ENCODE data around the gene DGKG. TPM values are rescaled to one million over a fixed set of nuclear protein-coding genes. Genes with fewer than 3 reads are reported as not detected.

DGKG gene
- polyA plus RNA-seq, 4 donors: 0.19 to 4.0 (median 0.92) TPM

GRCh38 chr3:186225603-186226002 lies 136.4 kb downstream of the DGKG start:
- Histone ChIP-seq H3K27ac (ENCODE audit: low read depth in 1 of 3, low read length in 2 of 3) (no peak overlapping the region), H3K9me3 (ENCODE audit: control insufficient read depth in 2 of 2, insufficient read depth in 1 of 2, low read depth in 1 of 2, low read length in 1 of 2) (no peaks in the 10 kb centered on the region), H3K36me3 (ENCODE audit: control insufficient read depth in 3 of 3, insufficient read depth in 2 of 3, low read depth in 1 of 3, low read length in 3 of 3) (no peaks in the 10 kb centered on the region), H3K4me3 (ENCODE audit: low read depth in 1 of 3, low read length in 3 of 3) (no peak overlapping the region), H3K27me3 (ENCODE audit: control insufficient read depth in 3 of 3, insufficient read depth in 3 of 3, low read length in 3 of 3) (peaks cover 0 to 12% (median 6%) of the 10 kb centered on the region in 3 donors), H3K4me1 (ENCODE audit: control insufficient read depth in 3 of 3, insufficient read depth in 2 of 3, low read depth in 1 of 3, low read length in 2 of 3) (no peaks in the 10 kb centered on the region)
- FAIRE-seq: no peak
- WGBS, 3 donors: 64 to 75% (median 64%) methylated on average over 6 of the region's 6 CpGs
- no peak for DNase-seq

GRCh38 chr3:186224041-186224610 lies 137.9 kb downstream of the DGKG start:
- no peak overlapping the region for H3K4me3 ChIP-seq (ENCODE audit: low read depth in 1 of 3, low read length in 3 of 3)
- H3K27ac ChIP-seq (ENCODE audit: low read depth in 1 of 3, low read length in 2 of 3): no peak overlapping the region
- no peaks in the 10 kb centered on the region for H3K36me3 ChIP-seq (ENCODE audit: control insufficient read depth in 3 of 3, insufficient read depth in 2 of 3, low read depth in 1 of 3, low read length in 3 of 3)
- WGBS, 3 donors: 81 to 83% (median 83%) methylated on average over 7 of the region's 7 CpGs
- DNase-seq (no peak), FAIRE-seq (no peak)
- H3K27me3 ChIP-seq (ENCODE audit: control insufficient read depth in 3 of 3, insufficient read depth in 3 of 3, low read length in 3 of 3): peaks cover 0 to 12% (median 4%) of the 10 kb centered on the region in 3 donors
- no peaks in the 10 kb centered on the region for H3K4me1 ChIP-seq (ENCODE audit: control insufficient read depth in 3 of 3, insufficient read depth in 2 of 3, low read depth in 1 of 3, low read length in 2 of 3)
- H3K9me3 ChIP-seq (ENCODE audit: control insufficient read depth in 2 of 2, insufficient read depth in 1 of 2, low read depth in 1 of 2, low read length in 1 of 2): no peaks in the 10 kb centered on the region

- Histone ChIP-seq H3K9me3 (ENCODE audit: control insufficient read depth in 2 of 2, insufficient read depth in 1 of 2, low read depth in 1 of 2, low read length in 1 of 2) (no peaks in the 10 kb centered on the region), H3K4me3 (ENCODE audit: low read depth in 1 of 3, low read length in 3 of 3) (no peak overlapping the region), H3K27ac (ENCODE audit: low read depth in 1 of 3, low read length in 2 of 3) (no peak overlapping the region), H3K4me1 (ENCODE audit: control insufficient read depth in 3 of 3, insufficient read depth in 2 of 3, low read depth in 1 of 3, low read length in 2 of 3) (no peaks in the 10 kb centered on the region), H3K27me3 (ENCODE audit: control insufficient read depth in 3 of 3, insufficient read depth in 3 of 3, low read length in 3 of 3) (peaks cover 0 to 10% (median 2%) of the 10 kb centered on the region in 3 donors), H3K36me3 (ENCODE audit: control insufficient read depth in 3 of 3, insufficient read depth in 2 of 3, low read depth in 1 of 3, low read length in 3 of 3) (no peaks in the 10 kb centered on the region)
- DNase-seq (no peak), FAIRE-seq (no peak)
- 76 to 79% (median 78%) methylated on average over 5 of the region's 5 CpGs for WGBS, 3 donors
Observed at GRCh38 chr3:186223476-186223875, 138.6 kb downstream of the DGKG start.

- no peak for FAIRE-seq
- no peaks in the 10 kb centered on the region for H3K4me1 ChIP-seq (ENCODE audit: control insufficient read depth in 3 of 3, insufficient read depth in 2 of 3, low read depth in 1 of 3, low read length in 2 of 3)
- H3K9me3 ChIP-seq (ENCODE audit: control insufficient read depth in 2 of 2, insufficient read depth in 1 of 2, low read depth in 1 of 2, low read length in 1 of 2): no peaks in the 10 kb centered on the region
- H3K36me3 ChIP-seq (ENCODE audit: control insufficient read depth in 3 of 3, insufficient read depth in 2 of 3, low read depth in 1 of 3, low read length in 3 of 3): no peaks in the 10 kb centered on the region
- 79 to 82% (median 81%) methylated on average over 15 of the region's 15 CpGs for WGBS, 3 donors
- H3K27ac ChIP-seq (ENCODE audit: low read depth in 1 of 3, low read length in 2 of 3): no peak overlapping the region
- peaks cover 0 to 4% (median 0%) of the 10 kb centered on the region in 3 donors for H3K27me3 ChIP-seq (ENCODE audit: control insufficient read depth in 3 of 3, insufficient read depth in 3 of 3, low read length in 3 of 3)
- H3K4me3 ChIP-seq (ENCODE audit: low read depth in 1 of 3, low read length in 3 of 3): no peak overlapping the region
- no peak for DNase-seq
Observed at GRCh38 chr3:186221760-186222378, 140.2 kb downstream of the DGKG start.

- Histone ChIP-seq H3K27ac (ENCODE audit: low read depth in 1 of 3, low read length in 2 of 3) (no peak overlapping the region), H3K4me3 (ENCODE audit: low read depth in 1 of 3, low read length in 3 of 3) (no peak overlapping the region)
- FAIRE-seq: no peak
Observed at GRCh38 chr3:186220911-186221645, 141.0 kb downstream of the DGKG start.

GRCh38 chr3:186220365-186220764 lies 141.7 kb downstream of the DGKG start:
- Histone ChIP-seq H3K36me3 (ENCODE audit: control insufficient read depth in 3 of 3, insufficient read depth in 2 of 3, low read depth in 1 of 3, low read length in 3 of 3) (no peaks in the 10 kb centered on the region), H3K4me3 (ENCODE audit: low read depth in 1 of 3, low read length in 3 of 3) (no peak overlapping the region), H3K4me1 (ENCODE audit: control insufficient read depth in 3 of 3, insufficient read depth in 2 of 3, low read depth in 1 of 3, low read length in 2 of 3) (no peaks in the 10 kb centered on the region), H3K9me3 (ENCODE audit: control insufficient read depth in 2 of 2, insufficient read depth in 1 of 2, low read depth in 1 of 2, low read length in 1 of 2) (no peaks in the 10 kb centered on the region), H3K27ac (ENCODE audit: low read depth in 1 of 3, low read length in 2 of 3) (no peak overlapping the region), H3K27me3 (ENCODE audit: control insufficient read depth in 3 of 3, insufficient read depth in 3 of 3, low read length in 3 of 3) (no peaks in the 10 kb centered on the region)
- FAIRE-seq (no peak), DNase-seq (no peak)
- 89 to 93% (median 92%) methylated on average over 6 of the region's 6 CpGs for WGBS, 3 donors

More at GRCh38 chr3:186220911-186221645, 141.0 kb downstream of the DGKG start:
- Histone ChIP-seq H3K27me3 (ENCODE audit: control insufficient read depth in 3 of 3, insufficient read depth in 3 of 3, low read length in 3 of 3) (no peaks in the 10 kb centered on the region), H3K4me1 (ENCODE audit: control insufficient read depth in 3 of 3, insufficient read depth in 2 of 3, low read depth in 1 of 3, low read length in 2 of 3) (no peaks in the 10 kb centered on the region), H3K36me3 (ENCODE audit: control insufficient read depth in 3 of 3, insufficient read depth in 2 of 3, low read depth in 1 of 3, low read length in 3 of 3) (no peaks in the 10 kb centered on the region), H3K9me3 (ENCODE audit: control insufficient read depth in 2 of 2, insufficient read depth in 1 of 2, low read depth in 1 of 2, low read length in 1 of 2) (no peaks in the 10 kb centered on the region)
- 80 to 92% (median 89%) methylated on average over 12 of the region's 12 CpGs for WGBS, 3 donors
- DNase-seq: no peak

- no peak overlapping the region for H3K4me3 ChIP-seq (ENCODE audit: low read depth in 1 of 3, low read length in 3 of 3)
- H3K36me3 ChIP-seq (ENCODE audit: control insufficient read depth in 3 of 3, insufficient read depth in 2 of 3, low read depth in 1 of 3, low read length in 3 of 3): no peaks in the 10 kb centered on the region
- no peak for DNase-seq
- no peaks in the 10 kb centered on the region for H3K9me3 ChIP-seq (ENCODE audit: control insufficient read depth in 2 of 2, insufficient read depth in 1 of 2, low read depth in 1 of 2, low read length in 1 of 2)
- no peaks in the 10 kb centered on the region for H3K27me3 ChIP-seq (ENCODE audit: control insufficient read depth in 3 of 3, insufficient read depth in 3 of 3, low read length in 3 of 3)
- H3K4me1 ChIP-seq (ENCODE audit: control insufficient read depth in 3 of 3, insufficient read depth in 2 of 3, low read depth in 1 of 3, low read length in 2 of 3): no peaks in the 10 kb centered on the region
- WGBS, 3 donors: 87 to 90% (median 89%) methylated on average over 7 of the region's 7 CpGs
- FAIRE-seq: no peak
- H3K27ac ChIP-seq (ENCODE audit: low read depth in 1 of 3, low read length in 2 of 3): no peak overlapping the region
Observed at GRCh38 chr3:186219211-186219638, 142.8 kb downstream of the DGKG start.

GRCh38 chr3:186218421-186218820 lies 143.6 kb downstream of the DGKG start:
- Histone ChIP-seq H3K27ac (ENCODE audit: low read depth in 1 of 3, low read length in 2 of 3) (no peak overlapping the region), H3K4me3 (ENCODE audit: low read depth in 1 of 3, low read length in 3 of 3) (no peak overlapping the region), H3K4me1 (ENCODE audit: control insufficient read depth in 3 of 3, insufficient read depth in 2 of 3, low read depth in 1 of 3, low read length in 2 of 3) (no peaks in the 10 kb centered on the region), H3K36me3 (ENCODE audit: control insufficient read depth in 3 of 3, insufficient read depth in 2 of 3, low read depth in 1 of 3, low read length in 3 of 3) (no peaks in the 10 kb centered on the region), H3K9me3 (ENCODE audit: control insufficient read depth in 2 of 2, insufficient read depth in 1 of 2, low read depth in 1 of 2, low read length in 1 of 2) (no peaks in the 10 kb centered on the region), H3K27me3 (ENCODE audit: control insufficient read depth in 3 of 3, insufficient read depth in 3 of 3, low read length in 3 of 3) (no peaks in the 10 kb centered on the region)
- 94 to 98% (median 95%) methylated on average over 5 to 8 of the region's 8 CpGs for WGBS, 3 donors
- DNase-seq (no peak), FAIRE-seq (no peak)
